GM12872 (cell line): ENCODE measurements around the gene MXRA7.

Source experiments
- CTCF ChIP-seq: IDR thresholded peaks from 3 replicates; pipeline ENCODE4 v1.5.1; 2011; ENCODE audit warnings: low read depth, mild to moderate bottlenecking, low read length, moderate library complexity; ENCODE audit not compliant: insufficient read depth

MXRA7 gene

GRCh38 chr17:76704805-76705204 is 6.0 kb downstream of the MXRA7 start:
- no peak for TF ChIP-seq CTCF

- no peak for TF ChIP-seq CTCF
Measured at GRCh38 chr17:76702941-76703637, 7.7 kb downstream of the MXRA7 start.

- TF ChIP-seq CTCF = no peak
Measured at GRCh38 chr17:76702076-76702475, 8.7 kb downstream of the MXRA7 start.

GRCh38 chr17:76701471-76701967 is 9.2 kb downstream of the MXRA7 start:
- TF ChIP-seq CTCF = no peak

GRCh38 chr17:76700617-76701470 is 9.9 kb downstream of the MXRA7 start:
- no peak for TF ChIP-seq CTCF

- no peak for TF ChIP-seq CTCF
Measured at GRCh38 chr17:76700270-76700616, 10.5 kb downstream of the MXRA7 start.

GRCh38 chr17:76697702-76698465 is 12.9 kb downstream of the MXRA7 start:
- no peak for TF ChIP-seq CTCF
